HG02885 (cell line): Measurements from ENCODE around the gene CACNG1.

ENCODE experiments used
- ATAC-seq: cut with Tn5 transposase; IDR thresholded peaks from one replicate; pipeline ENCODE4 v1.9.1; 2021; ENCODE audit warnings: mild to moderate bottlenecking; ENCODE audit not compliant: unreplicated experiment, poor library complexity

Gene CACNG1

GRCh38 chr17:67050471-67051154, 6.3 kb downstream of the CACNG1 start:
- ATAC-seq, result no peak

- ATAC-seq, result no peak
Measured at GRCh38 chr17:67051155-67051538, 6.8 kb downstream of the CACNG1 start.

GRCh38 chr17:67051837-67052236, 7.5 kb downstream of the CACNG1 start:
- ATAC-seq, result no peak

- no peak for ATAC-seq
Measured at GRCh38 chr17:67052720-67053437, 8.5 kb downstream of the CACNG1 start.

GRCh38 chr17:67053438-67054000, 9.2 kb downstream of the CACNG1 start:
- ATAC-seq, result no peak

GRCh38 chr17:67054011-67054591, 9.7 kb downstream of the CACNG1 start:
- ATAC-seq, result no peak

GRCh38 chr17:67054608-67055007, 10.3 kb downstream of the CACNG1 start:
- no peak for ATAC-seq

- ATAC-seq, result no peak
Measured at GRCh38 chr17:67055041-67055443, 10.7 kb downstream of the CACNG1 start.

- ATAC-seq, result no peak
Measured at GRCh38 chr17:67055811-67056745, 11.7 kb downstream of the CACNG1 start.

GRCh38 chr17:67056746-67057490, 12.6 kb downstream of the CACNG1 start:
- no peak for ATAC-seq

GRCh38 chr17:67058036-67058435, 13.7 kb downstream of the CACNG1 start:
- no peak for ATAC-seq

- no peak for ATAC-seq
Measured at GRCh38 chr17:67059372-67059771, 15.0 kb downstream of the CACNG1 start.

- ATAC-seq, result no peak
Measured at GRCh38 chr17:67063141-67063540, 18.8 kb downstream of the CACNG1 start.

GRCh38 chr17:67066717-67067116, 22.4 kb downstream of the CACNG1 start:
- ATAC-seq, result no peak

GRCh38 chr17:67067571-67068482, 23.5 kb downstream of the CACNG1 start:
- ATAC-seq, result no peak

GRCh38 chr17:67068999-67069398, 24.6 kb downstream of the CACNG1 start:
- no peak for ATAC-seq

- no peak for ATAC-seq
Measured at GRCh38 chr17:67069603-67070136, 25.3 kb downstream of the CACNG1 start.

GRCh38 chr17:67071595-67071994, 27.2 kb downstream of the CACNG1 start:
- ATAC-seq, result no peak
